ENCODE measurements around the gene EPOP. TPM values are rescaled to one million over a fixed set of nuclear protein-coding genes. Genes with fewer than 3 reads are reported as not detected.
A peak's percentile ranks its signal among the peaks of the same experiment; 100 is the strongest.
"Not testable (repeated sequence)": the region's sequence is repeated elsewhere in the genome, so short reads cannot be mapped to it uniquely, and the experiment has no call there.

EPOP gene
- total and polyA plus RNA-seq, 2 of the 8 experiments (the other 6 are each of a cell fraction or from before 2014, with no cell fraction given): 1.5 to 3.3 TPM

DNA sequence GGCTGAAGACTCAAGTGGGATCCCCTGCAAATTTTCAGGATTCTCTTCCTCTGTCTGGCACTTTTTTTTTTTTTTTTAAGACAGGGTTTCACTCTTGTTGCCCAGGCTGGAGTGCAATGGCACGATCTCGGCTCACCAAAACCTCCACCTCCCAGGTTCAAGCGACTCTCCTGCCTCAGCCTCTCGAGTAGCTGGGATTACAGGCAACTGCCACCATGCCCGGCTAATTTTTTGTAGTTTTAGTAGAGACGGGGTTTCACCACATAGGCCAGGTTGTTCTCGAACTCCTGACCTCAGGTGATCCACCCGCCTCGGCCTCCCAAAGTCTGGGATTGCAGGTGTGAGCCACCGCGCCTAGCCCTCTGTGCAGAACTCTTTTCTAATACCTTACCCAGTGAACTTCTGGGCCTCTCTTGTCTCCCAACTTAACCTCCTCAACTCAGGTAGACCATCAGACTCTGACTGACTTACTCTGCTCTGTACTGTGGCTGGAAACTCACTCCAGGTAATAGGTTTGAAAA, 24.0 kb downstream of the EPOP start:
- WGBS, 2 experiments (ENCODE audit: extremely low coverage in 1 of 2, insufficient coverage in 1 of 2, insufficient read length in 1 of 2, insufficient replicate concordance in 2 of 2, low coverage in 1 of 2, low lambda C conversion rate in 2 of 2, missing lambda C conversion rate in 1 of 2): 94% methylated on average over 11 of the region's 11 CpGs; no CpG with 5 or more reads in 1 of the 2 experiments
- DNase-seq (ENCODE audit: low read depth in 1 of 2, low spot score in 2 of 2); H2AFZ ChIP-seq (ENCODE audit: low read length); H3K27ac ChIP-seq (ENCODE audit: low read depth, low read length); H3K79me1 ChIP-seq (ENCODE audit: low read depth, low read length); H2BK20ac ChIP-seq (ENCODE audit: low read length); H3K23ac ChIP-seq (ENCODE audit: insufficient read length); H3K4ac ChIP-seq (replicated peaks; ENCODE audit: insufficient read length, low read depth, low read length); H3K56ac ChIP-seq (replicated peaks; ENCODE audit: insufficient read length, low read depth, low read length); H2BK15ac ChIP-seq (ENCODE audit: low read length); H3K4me2 ChIP-seq (ENCODE audit: insufficient read depth in 1 of 2, low read depth in 2 of 2, low read length in 2 of 2); H3K23me2 ChIP-seq (ENCODE audit: low read depth, low read length); H3K4me1 ChIP-seq (replicated peaks in 1 of 4; ENCODE audit: control insufficient read depth in 3 of 4, insufficient read depth in 4 of 4, low read length in 3 of 4); H2AK5ac ChIP-seq (ENCODE audit: low read depth, low read length); H3K14ac ChIP-seq (ENCODE audit: insufficient read length); H4K91ac ChIP-seq (replicated peaks; ENCODE audit: insufficient read length, low read length); H3K18ac ChIP-seq (ENCODE audit: extremely low read depth, low read length); H4K8ac ChIP-seq (ENCODE audit: extremely low read depth, insufficient read depth, low read length); H3K27me3 ChIP-seq (replicated peaks in 1 of 4; ENCODE audit: control insufficient read depth in 3 of 4, extremely low read depth in 1 of 4, insufficient read depth in 3 of 4, low read length in 3 of 4); H3K4me3 ChIP-seq (ENCODE audit: extremely low read depth in 1 of 4, insufficient read depth in 2 of 4, low read depth in 3 of 4, low read length in 4 of 4); FAIRE-seq; H2BK120ac ChIP-seq (replicated peaks; ENCODE audit: low read depth, low read length); H3K9ac ChIP-seq (replicated peaks in 1 of 4; ENCODE audit: extremely low read depth in 1 of 4, low read depth in 3 of 4, low read length in 3 of 4); H3K36me3 ChIP-seq (ENCODE audit: control insufficient read depth in 2 of 4, insufficient read depth in 4 of 4, low read length in 3 of 4); H4K20me1 ChIP-seq (replicated peaks in 1 of 2; ENCODE audit: control insufficient read depth in 1 of 2, insufficient read depth in 2 of 2, low read length in 2 of 2); H4K5ac ChIP-seq (ENCODE audit: insufficient read length, low read depth, low read length); H2BK5ac ChIP-seq (ENCODE audit: low read depth, low read length); H3K9me3 ChIP-seq (ENCODE audit: insufficient read depth in 2 of 2, low read depth in 1 of 2, low read length in 1 of 2); H3K79me2 ChIP-seq (ENCODE audit: control insufficient read depth in 1 of 2, insufficient read depth in 2 of 2, low read length in 2 of 2): not testable (repeated sequence)
- peak overlapping the region; percentile 92; the same call in 1 of the 2 replicates for H2BK12ac ChIP-seq (ENCODE audit: low read depth, low read length)
- ChIA-PET CTCF (ENCODE audit: partially characterized antibody) (interaction anchor here (0.7 to 29.5 kb wide), 8 partner anchors 9 to 161 kb away, joined by 3 to 795 read pairs (median 6); partner anchors contain the start of gene SRCIN1), POLR2A (ENCODE audit: partially characterized antibody) (interaction anchor here (1.3 kb wide), 1 partner anchor 14 kb away, joined by 3 read pairs; no protein-coding TSS in a partner anchor)
